Measurements from ENCODE around the gene SNAPC4. TPM values are rescaled to one million over a fixed set of nuclear protein-coding genes. Genes with fewer than 3 reads are reported as not detected.
"Not testable (repeated sequence)": the region's sequence is repeated elsewhere in the genome, so short reads cannot be mapped to it uniquely, and the experiment has no call there.

SNAPC4 gene
- total RNA-seq, 1 experiment from 2014 or later, result 5.6 TPM

DNA sequence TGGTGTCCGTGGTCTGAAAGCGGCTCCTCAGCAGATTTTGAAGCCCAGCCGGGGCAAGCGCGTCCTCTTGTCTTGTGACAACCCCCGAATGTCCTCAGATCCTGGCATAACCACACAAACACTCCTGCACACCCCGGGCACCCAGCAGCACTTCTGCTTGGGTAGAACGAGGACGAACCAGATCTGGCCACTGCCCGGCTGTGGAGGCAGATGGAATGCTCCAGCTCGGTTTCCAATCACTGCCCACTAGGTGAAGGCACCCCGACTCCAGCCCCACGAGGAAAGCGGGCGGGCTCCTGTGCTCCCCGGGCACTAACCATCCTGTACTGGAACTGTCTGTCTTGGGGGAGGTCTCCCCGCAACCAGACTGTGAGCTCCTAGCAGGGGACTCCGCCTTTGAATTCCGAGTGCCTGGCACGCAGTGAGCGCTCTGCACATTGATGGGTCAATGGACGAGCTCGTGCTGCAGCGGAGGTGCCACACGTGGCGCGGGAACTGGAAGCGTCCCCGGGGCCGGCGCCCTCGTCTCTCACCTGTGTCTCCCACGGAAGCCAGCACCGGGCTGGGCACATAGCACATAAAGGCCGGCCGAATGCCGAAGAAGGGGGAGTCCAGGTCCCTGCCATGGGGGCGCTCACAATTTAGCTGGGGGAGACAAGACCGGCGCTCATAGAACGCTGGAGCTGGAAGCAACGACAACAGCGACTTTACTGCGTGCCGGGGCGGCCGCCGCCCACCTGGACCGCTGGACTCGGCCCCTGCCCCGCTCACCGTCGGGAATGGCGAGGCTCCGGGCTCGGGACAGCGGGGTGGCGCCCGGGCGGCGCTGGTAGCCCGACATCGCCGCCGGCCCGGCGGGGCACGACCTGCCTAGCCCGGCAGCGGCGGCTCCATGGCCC lies 9.8 kb upstream of the SNAPC4 start:
- no peak for DNase-seq (ENCODE audit: low spot score)

DNA sequence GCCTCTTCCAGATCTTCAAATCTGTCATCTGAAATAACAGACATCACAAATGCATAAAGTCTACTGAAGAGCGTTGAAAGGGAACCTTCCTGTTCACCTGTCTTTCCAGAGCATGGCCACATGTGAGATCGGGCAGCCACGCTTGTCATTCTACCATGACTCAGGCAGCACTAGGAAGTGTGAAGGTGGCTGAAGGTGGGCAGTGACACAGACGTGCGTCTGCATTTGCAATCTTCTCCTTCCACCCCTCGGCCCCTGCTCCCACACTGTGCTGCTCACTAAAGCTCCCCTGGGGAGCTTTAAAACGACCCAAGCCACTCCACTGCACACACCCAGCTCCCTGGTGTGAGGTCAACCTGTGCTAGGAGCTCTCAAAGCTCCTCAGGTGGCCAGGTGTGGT lies 7.9 kb upstream of the SNAPC4 start:
- no peak for DNase-seq (ENCODE audit: low spot score)

DNA sequence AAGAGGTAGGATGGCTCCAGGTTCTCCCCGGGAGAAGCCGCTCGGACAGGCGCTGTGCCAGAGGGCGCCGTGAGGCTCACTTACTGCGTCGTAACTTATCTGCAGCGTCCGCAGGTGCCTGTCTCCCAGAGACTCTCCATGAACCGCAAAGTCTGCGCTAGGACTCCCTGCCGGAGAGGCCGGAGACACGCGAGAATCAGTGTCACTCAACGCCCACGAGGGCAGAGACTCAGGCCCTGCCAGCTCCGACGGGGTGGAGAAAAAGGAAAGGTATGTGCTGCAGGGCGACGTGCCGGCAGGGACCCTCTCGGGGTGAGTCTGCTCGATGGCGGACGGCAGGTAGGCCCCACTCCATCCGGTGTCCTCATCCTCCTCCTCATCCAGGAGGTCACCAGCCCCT lies 7.1 kb upstream of the SNAPC4 start:
- DNase-seq (ENCODE audit: low spot score), result not testable (repeated sequence)

DNA sequence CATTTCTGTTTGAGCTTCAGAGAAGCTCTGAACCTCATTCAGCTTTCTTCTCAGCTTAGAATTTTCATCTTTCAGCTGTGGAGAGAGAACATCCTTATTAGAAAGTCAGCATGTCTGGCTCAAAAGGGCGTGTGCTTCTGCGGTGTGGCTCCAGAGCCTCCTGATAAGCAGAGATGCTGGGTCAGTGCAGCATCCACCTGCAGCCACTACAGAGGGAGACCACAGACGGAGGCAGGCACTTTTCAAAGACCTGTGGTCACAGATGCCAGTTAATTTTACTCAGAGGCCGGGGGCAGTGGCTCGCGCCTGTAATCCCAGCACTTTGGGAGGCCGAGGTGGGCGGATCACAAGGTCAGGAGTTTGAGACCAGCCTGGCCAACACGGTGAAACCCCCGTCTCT lies 5.9 kb upstream of the SNAPC4 start:
- DNase-seq (ENCODE audit: low spot score), result not testable (repeated sequence)

DNA sequence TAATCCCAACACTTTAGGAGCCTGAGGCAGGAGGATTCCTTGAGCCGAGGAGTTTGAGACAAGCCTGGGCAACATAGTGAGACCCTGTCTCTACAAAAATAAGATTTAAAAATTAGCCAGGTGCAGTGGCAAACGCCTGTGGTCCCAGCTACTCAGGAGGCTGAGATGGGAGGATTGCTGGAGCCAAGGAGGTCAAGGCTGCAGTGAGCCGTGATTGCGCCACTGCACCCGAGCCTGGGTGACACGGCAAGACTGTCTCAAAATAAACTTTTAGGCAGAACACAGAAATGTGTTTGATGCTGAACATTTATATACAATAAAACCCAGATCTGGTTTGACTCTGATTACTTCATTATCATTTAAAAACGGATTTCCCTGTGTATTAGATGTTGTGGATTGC lies 5.5 kb upstream of the SNAPC4 start:
- DNase-seq (ENCODE audit: low spot score), result no peak

DNA sequence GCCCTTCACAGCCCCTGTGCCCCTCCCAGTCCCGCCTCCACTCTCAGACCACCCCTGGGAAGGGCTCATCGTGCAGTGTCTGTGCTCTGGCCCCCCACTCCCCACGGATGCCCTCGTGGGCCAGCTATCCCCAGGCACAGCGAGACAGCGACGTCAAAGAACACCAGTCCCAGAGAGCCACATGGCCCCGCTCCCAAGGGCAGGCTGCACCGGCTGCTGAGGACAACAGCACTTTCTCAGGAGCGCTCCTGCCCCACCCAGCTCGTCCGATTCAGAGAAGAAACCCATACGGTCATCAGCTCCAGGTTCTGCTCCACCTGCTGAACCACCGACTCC lies 4.8 kb upstream of the SNAPC4 start:
- DNase-seq (ENCODE audit: low spot score), result no peak

DNA sequence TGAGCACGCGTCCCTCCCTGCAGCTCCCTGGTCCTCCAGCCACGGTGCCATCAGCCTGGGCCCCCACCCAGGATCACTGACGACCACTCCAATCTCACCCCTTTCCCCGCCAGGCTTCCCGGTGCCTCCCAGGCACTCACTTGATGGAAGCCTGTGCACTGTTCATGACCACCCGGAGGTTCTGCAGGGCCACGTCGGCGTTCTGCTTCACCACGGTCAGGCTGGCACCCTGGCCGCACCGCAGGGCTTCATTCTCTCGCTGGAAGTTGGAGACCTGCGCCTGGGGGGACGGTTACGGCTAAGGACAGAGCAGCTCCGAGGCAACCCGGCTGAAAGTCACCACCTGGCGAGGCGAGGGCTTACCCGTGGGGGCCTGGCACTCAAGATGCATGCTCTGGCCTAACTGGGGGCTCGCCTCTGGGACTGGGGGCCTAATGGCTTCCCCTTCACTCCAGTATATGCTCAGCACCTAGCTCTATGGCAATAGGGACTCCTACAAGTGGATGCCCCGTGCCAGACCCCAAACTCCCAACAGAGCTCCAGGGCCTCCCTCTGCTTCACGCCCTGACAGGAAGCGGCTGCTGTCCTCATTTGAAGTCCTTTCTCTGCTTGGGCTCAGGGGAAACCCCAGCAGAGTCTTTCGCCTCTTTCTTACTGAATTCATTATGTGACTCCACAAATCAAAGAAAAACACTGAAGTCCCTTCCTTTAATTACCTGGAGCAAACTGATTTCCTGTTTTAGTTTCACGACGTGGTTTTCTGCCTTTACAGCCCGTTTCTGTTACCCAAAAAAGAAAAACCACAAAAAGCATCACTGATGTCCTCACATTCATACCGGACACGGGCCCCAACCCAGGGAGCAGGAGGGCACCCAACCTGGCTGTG lies 4.2 kb upstream of the SNAPC4 start:
- DNase-seq (ENCODE audit: low spot score), result no peak

DNA sequence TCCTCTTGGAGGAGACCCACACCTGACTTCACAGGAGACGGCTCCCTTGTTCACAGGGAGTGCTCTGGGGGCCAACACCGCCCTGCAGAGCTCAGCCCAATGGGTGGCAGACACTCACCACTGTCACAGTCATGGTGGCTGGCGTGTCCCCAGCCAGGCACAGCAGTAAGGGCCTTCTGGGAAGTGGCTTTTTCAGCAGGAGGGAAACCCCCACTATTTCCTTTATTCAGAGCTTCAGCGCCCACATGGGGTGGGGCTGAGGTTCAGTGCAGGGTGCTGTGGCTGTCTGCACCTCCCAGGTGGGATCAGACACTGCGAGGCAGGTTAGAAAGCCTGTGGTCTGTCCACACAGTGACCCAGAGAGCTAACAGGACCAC lies 3.6 kb upstream of the SNAPC4 start:
- DNase-seq (ENCODE audit: low spot score), result no peak

DNA sequence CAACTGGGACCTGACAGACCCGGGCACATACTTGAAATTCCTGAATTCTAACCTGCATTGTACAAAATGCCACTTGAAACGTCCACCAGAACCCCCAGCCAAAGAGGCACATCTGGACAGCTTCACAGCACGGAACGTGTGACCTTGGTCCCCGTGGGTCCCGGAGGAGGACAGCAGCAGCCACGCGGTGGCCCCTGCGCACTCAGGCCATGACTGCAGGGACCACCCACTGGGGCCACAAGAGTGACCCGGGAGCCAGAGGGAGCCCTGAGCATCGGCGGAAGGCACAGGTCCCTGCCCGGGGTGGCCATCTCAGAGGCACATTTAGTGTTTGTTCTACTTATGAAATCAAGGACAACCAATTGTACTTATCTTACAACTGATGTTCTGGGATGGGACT lies 2.1 kb upstream of the SNAPC4 start:
- no peak for DNase-seq (ENCODE audit: low spot score)

DNA sequence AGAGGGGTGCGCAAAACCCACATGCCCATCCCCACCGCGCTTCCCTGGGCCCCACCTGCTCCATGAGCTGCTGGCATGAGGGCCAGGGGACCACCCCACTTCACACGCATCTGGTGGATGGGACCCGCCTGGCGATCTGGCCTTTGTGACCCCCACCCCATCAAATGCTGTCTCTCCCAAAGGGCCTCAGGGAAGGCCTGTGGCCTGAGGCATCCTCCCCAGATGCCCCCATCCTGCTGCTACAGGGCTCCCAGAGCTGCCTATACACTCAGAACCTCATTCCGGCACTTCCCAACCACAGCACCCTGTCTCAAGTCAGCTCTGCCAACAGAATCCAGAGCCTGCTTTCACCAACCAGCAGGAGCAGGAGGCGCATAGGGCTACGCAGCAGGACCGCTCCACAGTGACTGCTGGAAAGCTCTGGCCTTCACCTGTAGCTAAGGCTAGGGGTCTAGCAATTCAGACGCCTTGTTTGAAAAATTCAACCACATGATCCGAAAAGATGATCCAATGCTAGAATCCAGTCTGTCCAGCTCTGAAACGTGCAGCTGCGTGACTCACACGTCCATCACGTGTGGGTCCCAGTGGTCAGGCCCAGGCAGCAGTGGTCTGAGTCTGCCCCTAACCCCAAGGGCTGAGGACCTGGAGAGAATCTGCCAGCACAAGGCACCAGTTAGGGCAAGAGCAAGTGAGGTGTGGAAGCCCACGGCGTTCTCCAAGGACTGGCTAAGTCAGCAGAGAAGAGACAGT lies 1.4 kb upstream of the SNAPC4 start:
- no peak for DNase-seq (ENCODE audit: low spot score)

DNA sequence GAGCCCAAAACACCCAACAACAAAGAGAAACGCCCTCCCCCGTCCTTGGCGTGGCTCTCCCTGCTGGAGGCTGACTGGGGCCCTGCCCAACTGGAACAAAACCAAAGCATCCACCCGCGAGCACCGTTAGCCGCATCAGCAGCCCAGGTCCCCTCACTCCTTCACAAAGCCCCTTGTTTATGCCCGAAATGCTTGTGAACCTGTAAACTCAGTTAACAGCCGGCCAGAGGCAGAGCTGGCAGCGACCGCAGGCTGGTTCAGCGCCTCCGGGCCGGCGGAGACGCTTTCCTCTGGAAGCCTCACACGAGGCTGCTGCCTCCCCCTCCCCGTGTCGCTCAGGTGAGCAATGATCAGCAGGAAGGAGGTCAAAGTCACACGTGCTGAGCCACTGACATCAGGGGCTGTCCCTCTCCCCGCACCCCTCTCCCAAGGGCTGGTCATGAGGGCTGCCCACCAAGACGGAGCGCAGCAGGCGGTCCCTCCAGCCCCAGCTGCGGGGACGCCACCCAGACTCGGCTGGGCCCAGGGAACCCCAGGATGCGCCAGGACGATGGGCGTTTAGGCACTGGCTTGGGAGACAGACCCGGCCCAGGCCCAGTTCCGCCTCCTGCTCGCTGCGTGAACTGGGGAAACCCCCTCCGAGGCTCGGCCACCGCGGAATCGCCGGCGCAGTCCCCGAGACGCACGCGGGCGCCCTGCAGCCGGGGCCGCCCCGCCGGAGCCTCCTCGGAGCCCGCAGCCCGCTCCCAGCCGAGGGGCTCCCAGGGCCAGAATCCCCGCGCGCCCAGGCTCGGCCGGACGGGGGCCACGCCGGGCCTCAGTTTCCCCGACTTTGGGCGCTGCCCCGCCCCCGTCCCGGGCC lies 563 bp downstream of the SNAPC4 start:
- no peak for DNase-seq (ENCODE audit: low spot score)

DNA sequence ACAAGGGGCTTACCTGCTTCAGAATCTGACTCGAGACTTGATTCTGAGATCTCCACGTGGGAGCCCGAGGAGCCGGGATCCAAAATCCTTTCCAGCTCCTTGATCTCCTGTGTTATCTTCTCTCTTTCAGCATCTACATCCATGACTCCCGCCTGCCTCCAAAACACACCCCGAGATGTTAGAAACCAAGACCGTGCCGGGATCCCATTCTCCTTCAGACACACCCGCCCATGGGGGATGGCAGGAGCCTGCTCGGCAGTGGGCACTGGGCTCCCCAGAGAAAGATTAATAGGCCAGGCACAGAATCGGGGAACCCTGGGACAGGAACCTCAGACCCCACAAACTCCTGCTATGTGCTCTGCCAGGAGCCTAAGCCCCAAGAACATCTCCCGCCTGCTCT lies 1.7 kb downstream of the SNAPC4 start:
- DNase-seq (ENCODE audit: low spot score), result no peak

DNA sequence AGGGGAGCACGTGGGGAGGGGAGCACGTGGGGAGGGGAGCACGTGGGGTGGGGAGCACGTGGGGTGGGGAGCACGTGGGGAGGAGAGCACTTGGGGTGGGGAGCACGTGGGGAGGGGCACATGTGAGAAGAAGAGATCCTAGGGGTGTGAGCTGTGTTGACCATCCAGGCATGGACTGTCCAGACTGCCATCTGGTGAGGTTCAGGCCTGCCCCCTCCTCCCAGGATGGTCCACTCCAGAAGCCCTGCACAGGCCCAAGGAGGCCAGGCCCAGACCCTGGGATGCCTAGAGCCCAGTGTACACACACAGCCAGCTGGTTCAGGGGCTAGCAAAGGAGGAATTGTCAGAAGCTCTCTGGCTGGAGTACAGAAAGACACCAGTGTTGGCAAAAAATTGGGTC lies 2.3 kb downstream of the SNAPC4 start:
- no peak for DNase-seq (ENCODE audit: low spot score)

DNA sequence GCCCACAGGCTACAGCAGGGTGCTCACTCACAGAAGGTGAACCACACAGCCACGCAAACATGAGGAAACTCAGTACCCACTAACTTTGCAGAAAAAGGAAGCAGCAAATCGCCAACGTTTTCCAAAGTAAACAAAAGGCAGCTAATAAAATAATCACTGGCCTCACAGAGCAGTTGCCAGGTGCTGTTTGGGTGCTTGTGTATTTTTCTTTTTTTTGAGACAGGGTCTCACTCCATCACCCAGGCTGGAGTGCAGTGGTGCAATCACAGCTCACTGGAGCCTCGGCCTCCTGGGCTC lies 3.8 kb downstream of the SNAPC4 start:
- no peak for DNase-seq (ENCODE audit: low spot score)

DNA sequence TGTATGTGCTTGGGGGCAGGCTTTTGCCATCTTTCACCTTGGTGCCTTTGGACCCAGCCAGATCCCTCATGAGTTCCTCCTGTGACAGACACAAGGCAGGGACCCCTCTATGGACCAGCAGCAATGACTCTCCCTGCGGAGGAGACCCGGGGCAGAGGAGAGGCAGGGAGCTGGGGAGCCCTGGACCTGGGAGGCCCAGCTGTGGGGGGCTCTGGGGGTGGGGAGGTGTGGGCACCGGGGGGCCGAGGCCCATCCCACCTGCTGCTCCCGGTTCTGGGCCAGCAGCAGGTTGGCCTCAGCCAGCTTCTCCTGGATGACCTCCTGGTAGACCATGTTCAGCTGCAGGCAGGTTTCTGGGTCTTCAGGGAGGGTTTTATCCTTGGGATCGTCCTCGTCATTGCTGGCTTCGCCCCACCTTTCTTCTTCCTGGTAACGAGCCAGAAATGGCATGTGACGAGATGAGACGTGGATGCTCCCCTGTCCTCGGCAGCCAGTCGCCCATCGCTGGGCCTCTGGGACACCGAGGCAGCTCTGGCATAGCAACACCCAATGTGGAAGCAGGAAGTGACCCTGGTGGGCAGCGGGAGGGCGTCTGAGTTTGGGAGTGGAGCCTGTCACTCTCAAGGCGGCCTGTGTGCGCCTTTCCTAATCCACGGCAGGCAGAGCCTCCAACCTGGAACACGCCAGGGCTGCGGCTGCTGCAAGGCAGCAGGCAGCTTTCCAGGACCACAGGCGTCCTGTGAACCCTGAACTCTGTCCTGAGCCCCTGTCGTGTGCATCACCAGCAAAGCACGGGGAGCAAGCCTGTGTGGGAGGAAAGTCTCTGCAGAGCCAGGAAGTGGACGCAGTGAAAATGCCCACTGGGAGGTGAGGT lies 4.4 kb downstream of the SNAPC4 start:
- no peak for DNase-seq (ENCODE audit: low spot score)

DNA sequence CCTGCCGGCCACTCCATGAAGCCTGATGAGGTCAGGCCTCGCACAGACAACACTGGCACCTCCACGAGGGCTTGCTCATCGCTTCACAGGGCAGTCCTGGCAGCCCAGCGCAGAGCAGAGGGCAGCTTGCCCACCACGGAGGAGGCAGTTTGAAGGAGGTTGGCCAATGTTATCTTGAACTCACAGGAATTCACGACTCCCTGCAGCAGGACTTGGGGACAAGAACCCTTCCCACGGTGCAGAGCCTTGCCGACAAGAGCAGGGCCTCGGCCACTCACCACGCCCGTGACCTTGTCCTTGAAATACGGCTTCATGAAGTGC lies 5.0 kb downstream of the SNAPC4 start:
- DNase-seq (ENCODE audit: low spot score), result no peak

DNA sequence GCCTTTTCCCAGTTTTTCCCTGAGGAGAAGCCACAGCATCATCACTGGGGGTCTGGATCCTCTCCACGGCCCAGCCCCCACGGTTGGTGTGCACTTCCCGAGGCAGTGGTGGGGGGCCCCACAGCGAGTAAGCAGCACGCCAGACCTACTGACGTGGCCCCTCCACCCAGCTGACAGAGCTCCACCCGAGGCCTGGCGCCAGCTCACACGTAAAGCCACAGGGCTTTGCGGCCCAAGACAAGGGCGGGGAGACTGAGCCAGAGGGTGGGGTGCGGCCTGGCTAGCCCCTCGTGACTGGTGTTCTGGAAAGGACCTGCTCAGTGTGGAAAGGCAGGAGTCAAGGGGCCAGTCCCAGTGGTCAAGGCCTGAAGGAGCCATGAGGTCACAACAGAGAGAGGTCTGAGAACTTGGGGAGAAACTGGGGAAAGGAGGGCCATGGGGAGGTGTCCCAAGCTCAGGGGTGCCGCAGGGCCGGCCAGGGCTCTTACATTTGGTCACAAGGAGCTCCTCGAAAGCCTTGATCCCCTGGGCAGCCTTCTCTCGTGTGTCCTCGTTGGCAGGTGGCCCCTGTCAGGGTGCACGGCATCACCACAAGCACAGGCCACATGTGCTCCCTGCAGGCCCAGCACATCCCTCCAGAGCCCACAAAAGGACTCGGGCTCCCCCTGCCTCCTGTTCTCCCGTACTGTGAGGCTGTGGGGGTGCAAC lies 5.5 kb downstream of the SNAPC4 start:
- DNase-seq (ENCODE audit: low spot score), result no peak

DNA sequence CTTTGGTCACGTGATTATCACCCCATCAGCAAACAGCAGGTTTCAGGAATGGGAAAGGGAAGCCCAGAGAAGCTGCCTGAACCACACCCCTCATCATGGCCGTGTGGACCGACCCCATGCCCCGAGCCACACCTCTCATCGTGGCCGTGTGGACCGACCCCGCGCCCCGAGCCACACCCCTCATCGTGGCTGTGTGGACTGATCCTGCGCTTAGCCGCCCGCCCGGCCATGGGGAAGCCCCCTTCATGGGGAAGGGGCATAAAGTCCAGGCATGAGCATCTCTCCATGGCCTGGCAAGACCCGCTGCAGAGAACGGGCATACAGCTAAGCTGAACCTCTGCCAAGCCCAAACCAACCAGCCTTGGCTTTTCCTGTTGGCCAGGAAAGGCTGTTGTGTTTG lies 6.4 kb downstream of the SNAPC4 start:
- DNase-seq (ENCODE audit: low spot score), result no peak

DNA sequence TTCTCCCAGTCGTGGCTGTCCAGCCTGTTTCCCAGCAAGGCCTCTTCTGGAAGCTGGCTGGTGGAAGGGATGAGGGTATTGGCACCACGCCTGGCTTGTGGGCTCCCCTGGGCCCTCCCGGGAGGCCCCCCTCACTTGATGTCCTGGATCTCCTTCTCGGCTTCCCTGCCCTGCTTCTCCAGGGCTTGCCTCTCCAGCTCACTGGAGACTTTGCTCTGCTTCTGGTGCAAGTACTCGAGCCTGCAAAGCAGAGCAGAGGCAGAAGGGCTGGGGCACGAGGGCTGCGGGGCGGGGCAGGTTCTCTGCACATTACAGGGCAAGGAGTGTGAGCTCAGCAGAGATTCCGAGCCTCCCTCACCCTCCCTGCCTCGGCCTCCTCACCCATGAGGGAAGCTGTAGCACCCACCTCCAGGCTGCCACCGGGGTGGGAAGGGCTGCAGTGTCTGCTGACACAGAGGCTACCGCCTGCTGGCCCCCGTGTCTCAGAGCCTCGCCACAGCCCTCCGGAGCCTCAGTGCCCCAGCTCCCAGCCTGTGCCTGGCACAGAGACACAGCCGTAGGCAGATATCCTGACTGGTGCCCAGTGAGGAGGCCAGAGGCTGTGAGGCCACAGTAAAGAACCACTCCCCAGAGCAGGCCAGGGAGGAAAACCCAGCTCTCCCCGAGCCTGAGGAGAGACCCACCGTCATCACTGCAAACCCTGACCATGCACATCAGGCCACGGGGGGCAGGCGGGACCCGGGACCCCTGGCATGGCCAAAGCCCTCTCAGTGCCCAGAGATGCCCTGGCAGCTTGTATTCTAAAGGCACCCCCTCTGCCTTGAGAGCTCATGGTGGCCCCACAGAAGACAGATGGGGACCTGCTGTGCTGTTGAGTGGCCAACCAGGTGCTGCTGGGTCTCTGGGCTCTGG lies 7.2 kb downstream of the SNAPC4 start:
- DNase-seq (ENCODE audit: low spot score), result no peak
